WTC11 (cell line): ENCODE data around the gene CELSR1. TPM values are rescaled to one million over a fixed set of nuclear protein-coding genes. Genes with fewer than 3 reads are reported as not detected.

Source experiments
- ATAC-seq: fragments of 200-7000 bp; cut with Tn5 transposase; 2 replicates; pipeline ENCODE4 v1.10.0; 2021; ENCODE audit warnings: mild to moderate bottlenecking, moderate library complexity
- CTCF ChIA-PET: fragments of 300-600 bp; sonication (Branson Sonifier 250); formaldehyde crosslinking; loops from one replicate; lab custom pipeline; 2021; ENCODE audit warnings: antibody characterized with exemption; lab: Charles Lee
- POLR2A ChIA-PET: fragments of 350-600 bp; sonication (Branson Sonifier 250); formaldehyde crosslinking; loops from one replicate; lab custom pipeline; 2021; ENCODE audit warnings: antibody characterized with exemption; lab: Charles Lee
- DNase-seq: peaks from one replicate; pipeline ENCODE4 v3.0.0; 2021; ENCODE audit warnings: low spot score
- H3K27ac Mint-ChIP-seq: 2 replicates; pipeline ENCODE4 v1.8.0; 2021; ENCODE audit warnings: mixed read lengths
- H3K27me3 Mint-ChIP-seq: 2 replicates; pipeline ENCODE4 v1.8.0; 2021; ENCODE audit warnings: low read depth, mild to moderate bottlenecking, moderate library complexity, mixed read lengths
- H3K36me3 Mint-ChIP-seq: 2 replicates; pipeline ENCODE4 v1.8.0; 2021; ENCODE audit warnings: mixed read lengths
- H3K4me1 Mint-ChIP-seq: 2 replicates; pipeline ENCODE4 v1.8.0; 2022; ENCODE audit warnings: mixed read lengths
- H3K4me3 Mint-ChIP-seq: 2 replicates; pipeline ENCODE4 v1.8.0; 2021; ENCODE audit warnings: mild to moderate bottlenecking, moderate library complexity, mixed read lengths
- H3K9me3 Mint-ChIP-seq: 2 replicates; pipeline ENCODE4 v1.8.0; 2021; ENCODE audit warnings: mixed read lengths
- CBFB ChIP-seq: sonication (generic); formaldehyde crosslinking; IDR thresholded peaks from 2 replicates; pipeline ENCODE4 v1.8.1; 2022; ENCODE audit warnings: mild to moderate bottlenecking, low read depth, missing genetic modification reagents
- CREB1 ChIP-seq: sonication (generic); formaldehyde crosslinking; IDR thresholded peaks from 2 replicates; pipeline ENCODE4 v1.8.0; 2023; ENCODE audit warnings: mild to moderate bottlenecking, missing genetic modification reagents
- ESRRA ChIP-seq: sonication (generic); formaldehyde crosslinking; IDR thresholded peaks from 2 replicates; pipeline ENCODE4 v1.8.1; 2022; ENCODE audit warnings: mild to moderate bottlenecking, missing genetic modification reagents, borderline replicate concordance
- FOXP1 ChIP-seq: sonication (generic); formaldehyde crosslinking; IDR thresholded peaks from 2 replicates; pipeline ENCODE4 v1.8.0; 2022; ENCODE audit warnings: missing genetic modification reagents, mild to moderate bottlenecking, moderate library complexity, borderline replicate concordance
- JUN ChIP-seq: sonication (generic); formaldehyde crosslinking; IDR thresholded peaks from 2 replicates; pipeline ENCODE4 v1.8.0; 2023; ENCODE audit warnings: mild to moderate bottlenecking, missing genetic modification reagents
- NFATC4 ChIP-seq: fragments of 250-450 bp; sonication (Bioruptor Pico); IDR thresholded peaks from 2 replicates; pipeline ENCODE4 v1.9.0; 2021; ENCODE audit warnings: mild to moderate bottlenecking
- NR2C2 ChIP-seq: sonication (generic); formaldehyde crosslinking; IDR thresholded peaks from 2 replicates; pipeline ENCODE4 v1.8.0; 2022; ENCODE audit warnings: mild to moderate bottlenecking, missing genetic modification reagents
- NR3C1 ChIP-seq: sonication (generic); formaldehyde crosslinking; conservative IDR thresholded peaks from 2 replicates; pipeline ENCODE4 v1.8.1; 2023; ENCODE audit warnings: low read depth, mild to moderate bottlenecking, missing genetic modification reagents
- OVOL2 ChIP-seq: fragments of 250-450 bp; sonication (Bioruptor Pico); IDR thresholded peaks from 2 replicates; pipeline ENCODE4 v1.9.0; 2021; ENCODE audit warnings: mild to moderate bottlenecking, borderline replicate concordance
- SP1 ChIP-seq: sonication (generic); formaldehyde crosslinking; conservative IDR thresholded peaks from 2 replicates; pipeline ENCODE4 v1.8.1; 2022; ENCODE audit warnings: missing genetic modification reagents
- TCF7 ChIP-seq: sonication (generic); formaldehyde crosslinking; IDR thresholded peaks from 2 replicates; pipeline ENCODE4 v1.8.0; 2022; ENCODE audit warnings: mild to moderate bottlenecking, low read depth, missing genetic modification reagents, moderate library complexity
- ZBTB21 ChIP-seq: sonication (generic); formaldehyde crosslinking; IDR thresholded peaks from 2 replicates; pipeline ENCODE4 v1.8.1; 2023; ENCODE audit warnings: mild to moderate bottlenecking, missing genetic modification reagents, borderline replicate concordance
- ZNF219 ChIP-seq: sonication (generic); formaldehyde crosslinking; IDR thresholded peaks from 2 replicates; pipeline ENCODE4 v1.8.0; 2023; ENCODE audit warnings: missing genetic modification reagents, mild to moderate bottlenecking, borderline replicate concordance
- total RNA-seq: library from RNA; stranded (reverse); gene quantifications from 3 replicates; pipeline ENCODE4 v1.2.3, GENCODE V29; 2021
- TF ChIP-seq, protein P1 (sequence below): sonication (generic); formaldehyde crosslinking; conservative IDR thresholded peaks from 2 replicates; pipeline ENCODE4 v1.8.1; 2022; ENCODE audit warnings: mild to moderate bottlenecking, missing genetic modification reagents
- TF ChIP-seq, protein P2 (sequence below): sonication (generic); formaldehyde crosslinking; conservative IDR thresholded peaks from 2 replicates; pipeline ENCODE4 v1.8.1; 2023; ENCODE audit warnings: mild to moderate bottlenecking, low read depth, missing genetic modification reagents, moderate library complexity
- TF ChIP-seq, protein P3 (sequence below): sonication (generic); formaldehyde crosslinking; IDR thresholded peaks from 2 replicates; pipeline ENCODE4 v1.8.1; 2022; ENCODE audit warnings: mild to moderate bottlenecking, moderate library complexity, missing genetic modification reagents
- TF ChIP-seq, protein P4 (sequence below): sonication (generic); formaldehyde crosslinking; IDR thresholded peaks from 2 replicates; pipeline ENCODE4 v1.8.0; 2022; ENCODE audit warnings: mild to moderate bottlenecking, missing genetic modification reagents
- TF ChIP-seq, protein P5 (sequence below): fragments of 250-450 bp; sonication (Bioruptor Pico); IDR thresholded peaks from 2 replicates; pipeline ENCODE4 v1.9.0; 2021; ENCODE audit warnings: mild to moderate bottlenecking, borderline replicate concordance
- TF ChIP-seq, protein P6 (sequence below): fragments of 250-450 bp; sonication (Bioruptor Pico); IDR thresholded peaks from 2 replicates; pipeline ENCODE4 v1.9.0; 2021; ENCODE audit warnings: mild to moderate bottlenecking
- TF ChIP-seq, protein P7 (sequence below): sonication (generic); formaldehyde crosslinking; IDR thresholded peaks from 2 replicates; pipeline ENCODE4 v1.8.1; 2023; ENCODE audit warnings: mild to moderate bottlenecking, missing genetic modification reagents, moderate library complexity

CELSR1 gene
- total RNA-seq, 1 experiment from 2014 or later, result 16.8 TPM

DNA sequence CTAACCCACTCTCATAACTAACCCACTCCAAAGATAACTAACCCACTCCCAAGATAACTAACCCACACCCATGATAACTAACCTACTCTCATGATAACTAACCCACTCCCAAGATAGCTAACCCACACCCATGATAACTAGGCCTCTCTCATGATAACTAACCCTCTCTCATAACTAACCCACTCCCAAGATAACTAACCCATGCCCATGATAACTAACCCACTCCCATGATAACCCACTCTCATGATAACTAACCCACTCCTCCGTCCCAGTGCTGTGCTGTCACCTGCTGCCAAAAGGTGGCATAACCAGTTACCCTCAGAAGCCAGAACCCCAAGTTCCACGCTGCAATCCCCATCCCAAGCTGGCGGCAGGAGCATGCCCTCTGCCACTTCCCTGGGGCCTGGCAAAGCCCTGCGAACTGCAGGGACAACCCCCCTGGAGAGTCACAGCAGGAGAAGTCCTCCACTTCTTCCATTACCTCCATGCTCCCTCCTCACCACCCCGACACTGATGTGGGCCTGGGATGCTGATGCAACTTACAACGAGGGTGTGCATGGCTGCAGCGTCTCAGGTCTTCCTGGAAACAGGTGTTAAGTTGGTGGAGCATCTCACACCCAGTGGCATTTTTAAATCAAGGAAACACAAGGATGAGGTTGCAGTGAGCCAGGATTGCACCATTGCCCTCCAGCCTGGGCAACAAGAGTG lies 30.8 kb upstream of the CELSR1 start:
- peaks cover 3% of the 10 kb centered on the region; the same call in 1 of the 2 replicates for H3K4me1 Mint-ChIP-seq
- H3K27ac Mint-ChIP-seq, result no peak overlapping the region
- CTCF ChIA-PET, result no interaction called here
- H3K4me3 Mint-ChIP-seq, result no peak overlapping the region
- TF ChIP-seq, protein P1, sequence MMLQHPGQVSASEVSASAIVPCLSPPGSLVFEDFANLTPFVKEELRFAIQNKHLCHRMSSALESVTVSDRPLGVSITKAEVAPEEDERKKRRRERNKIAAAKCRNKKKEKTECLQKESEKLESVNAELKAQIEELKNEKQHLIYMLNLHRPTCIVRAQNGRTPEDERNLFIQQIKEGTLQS, result 0 out of 2 replicates have a peak, but pooled peaks have one; percentile 32
- no peak for TF ChIP-seq CREB1 (CRISPR knock-in tag)
- H3K9me3 Mint-ChIP-seq, result peaks cover 27% of the 10 kb centered on the region
- POLR2A ChIA-PET, result no interaction called here
- H3K36me3 Mint-ChIP-seq, result peaks cover 8% of the 10 kb centered on the region; the same call in 1 of the 2 replicates
- ATAC-seq, result no peak
- peak; percentile 12 for DNase-seq
- peaks cover 5% of the 10 kb centered on the region for H3K27me3 Mint-ChIP-seq

DNA sequence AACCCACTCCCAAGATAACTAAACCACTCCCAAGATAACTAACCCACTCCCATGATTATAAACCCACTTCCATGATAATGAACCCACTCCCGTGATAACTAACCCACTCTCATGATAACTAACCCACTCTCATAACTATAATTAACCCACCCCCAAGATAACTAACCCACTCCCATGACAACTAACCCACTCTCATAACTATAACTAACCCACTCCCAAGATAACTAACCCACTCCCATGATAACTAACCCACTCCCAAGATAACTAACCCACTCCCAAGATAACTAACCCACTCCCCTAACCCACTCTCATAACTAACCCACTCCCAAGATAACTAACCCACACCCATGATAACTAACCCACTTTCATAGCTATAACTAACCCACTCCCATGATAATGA lies 30.1 kb upstream of the CELSR1 start:
- ChIA-PET CTCF (no interaction called here), POLR2A (no interaction called here)
- ATAC-seq (no peak), DNase-seq (no peak)
- Mint-ChIP-seq H3K27ac (no peak overlapping the region), H3K9me3 (peaks cover 27% of the 10 kb centered on the region), H3K4me1 (peaks cover 3% of the 10 kb centered on the region; the same call in 1 of the 2 replicates), H3K4me3 (no peak overlapping the region), H3K27me3 (peaks cover 5% of the 10 kb centered on the region), H3K36me3 (peaks cover 8% of the 10 kb centered on the region; the same call in 1 of the 2 replicates)
- no peak for TF ChIP-seq CBFB (CRISPR knock-in tag)
- no peak for TF ChIP-seq ZNF219
- TF ChIP-seq, protein P2, sequence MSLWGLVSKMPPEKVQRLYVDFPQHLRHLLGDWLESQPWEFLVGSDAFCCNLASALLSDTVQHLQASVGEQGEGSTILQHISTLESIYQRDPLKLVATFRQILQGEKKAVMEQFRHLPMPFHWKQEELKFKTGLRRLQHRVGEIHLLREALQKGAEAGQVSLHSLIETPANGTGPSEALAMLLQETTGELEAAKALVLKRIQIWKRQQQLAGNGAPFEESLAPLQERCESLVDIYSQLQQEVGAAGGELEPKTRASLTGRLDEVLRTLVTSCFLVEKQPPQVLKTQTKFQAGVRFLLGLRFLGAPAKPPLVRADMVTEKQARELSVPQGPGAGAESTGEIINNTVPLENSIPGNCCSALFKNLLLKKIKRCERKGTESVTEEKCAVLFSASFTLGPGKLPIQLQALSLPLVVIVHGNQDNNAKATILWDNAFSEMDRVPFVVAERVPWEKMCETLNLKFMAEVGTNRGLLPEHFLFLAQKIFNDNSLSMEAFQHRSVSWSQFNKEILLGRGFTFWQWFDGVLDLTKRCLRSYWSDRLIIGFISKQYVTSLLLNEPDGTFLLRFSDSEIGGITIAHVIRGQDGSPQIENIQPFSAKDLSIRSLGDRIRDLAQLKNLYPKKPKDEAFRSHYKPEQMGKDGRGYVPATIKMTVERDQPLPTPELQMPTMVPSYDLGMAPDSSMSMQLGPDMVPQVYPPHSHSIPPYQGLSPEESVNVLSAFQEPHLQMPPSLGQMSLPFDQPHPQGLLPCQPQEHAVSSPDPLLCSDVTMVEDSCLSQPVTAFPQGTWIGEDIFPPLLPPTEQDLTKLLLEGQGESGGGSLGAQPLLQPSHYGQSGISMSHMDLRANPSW (CRISPR knock-in tag), result no peak
- no peak for TF ChIP-seq JUN (CRISPR knock-in tag)
- no peak for TF ChIP-seq SP1 (CRISPR knock-in tag)
- TF ChIP-seq, protein P3, sequence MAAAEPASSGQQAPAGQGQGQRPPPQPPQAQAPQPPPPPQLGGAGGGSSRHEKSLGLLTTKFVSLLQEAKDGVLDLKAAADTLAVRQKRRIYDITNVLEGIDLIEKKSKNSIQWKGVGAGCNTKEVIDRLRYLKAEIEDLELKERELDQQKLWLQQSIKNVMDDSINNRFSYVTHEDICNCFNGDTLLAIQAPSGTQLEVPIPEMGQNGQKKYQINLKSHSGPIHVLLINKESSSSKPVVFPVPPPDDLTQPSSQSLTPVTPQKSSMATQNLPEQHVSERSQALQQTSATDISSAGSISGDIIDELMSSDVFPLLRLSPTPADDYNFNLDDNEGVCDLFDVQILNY (CRISPR knock-in tag), result no peak
- no peak for TF ChIP-seq OVOL2 (CRISPR knock-in tag)
- TF ChIP-seq FOXP1, result no peak
- no peak for TF ChIP-seq ZBTB21 (CRISPR knock-in tag)
- TF ChIP-seq, protein P4, sequence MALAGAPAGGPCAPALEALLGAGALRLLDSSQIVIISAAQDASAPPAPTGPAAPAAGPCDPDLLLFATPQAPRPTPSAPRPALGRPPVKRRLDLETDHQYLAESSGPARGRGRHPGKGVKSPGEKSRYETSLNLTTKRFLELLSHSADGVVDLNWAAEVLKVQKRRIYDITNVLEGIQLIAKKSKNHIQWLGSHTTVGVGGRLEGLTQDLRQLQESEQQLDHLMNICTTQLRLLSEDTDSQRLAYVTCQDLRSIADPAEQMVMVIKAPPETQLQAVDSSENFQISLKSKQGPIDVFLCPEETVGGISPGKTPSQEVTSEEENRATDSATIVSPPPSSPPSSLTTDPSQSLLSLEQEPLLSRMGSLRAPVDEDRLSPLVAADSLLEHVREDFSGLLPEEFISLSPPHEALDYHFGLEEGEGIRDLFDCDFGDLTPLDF (CRISPR knock-in tag), result no peak
- TF ChIP-seq TCF7, result no peak
- TF ChIP-seq ESRRA (CRISPR knock-in tag), result no peak
- TF ChIP-seq, protein P5, sequence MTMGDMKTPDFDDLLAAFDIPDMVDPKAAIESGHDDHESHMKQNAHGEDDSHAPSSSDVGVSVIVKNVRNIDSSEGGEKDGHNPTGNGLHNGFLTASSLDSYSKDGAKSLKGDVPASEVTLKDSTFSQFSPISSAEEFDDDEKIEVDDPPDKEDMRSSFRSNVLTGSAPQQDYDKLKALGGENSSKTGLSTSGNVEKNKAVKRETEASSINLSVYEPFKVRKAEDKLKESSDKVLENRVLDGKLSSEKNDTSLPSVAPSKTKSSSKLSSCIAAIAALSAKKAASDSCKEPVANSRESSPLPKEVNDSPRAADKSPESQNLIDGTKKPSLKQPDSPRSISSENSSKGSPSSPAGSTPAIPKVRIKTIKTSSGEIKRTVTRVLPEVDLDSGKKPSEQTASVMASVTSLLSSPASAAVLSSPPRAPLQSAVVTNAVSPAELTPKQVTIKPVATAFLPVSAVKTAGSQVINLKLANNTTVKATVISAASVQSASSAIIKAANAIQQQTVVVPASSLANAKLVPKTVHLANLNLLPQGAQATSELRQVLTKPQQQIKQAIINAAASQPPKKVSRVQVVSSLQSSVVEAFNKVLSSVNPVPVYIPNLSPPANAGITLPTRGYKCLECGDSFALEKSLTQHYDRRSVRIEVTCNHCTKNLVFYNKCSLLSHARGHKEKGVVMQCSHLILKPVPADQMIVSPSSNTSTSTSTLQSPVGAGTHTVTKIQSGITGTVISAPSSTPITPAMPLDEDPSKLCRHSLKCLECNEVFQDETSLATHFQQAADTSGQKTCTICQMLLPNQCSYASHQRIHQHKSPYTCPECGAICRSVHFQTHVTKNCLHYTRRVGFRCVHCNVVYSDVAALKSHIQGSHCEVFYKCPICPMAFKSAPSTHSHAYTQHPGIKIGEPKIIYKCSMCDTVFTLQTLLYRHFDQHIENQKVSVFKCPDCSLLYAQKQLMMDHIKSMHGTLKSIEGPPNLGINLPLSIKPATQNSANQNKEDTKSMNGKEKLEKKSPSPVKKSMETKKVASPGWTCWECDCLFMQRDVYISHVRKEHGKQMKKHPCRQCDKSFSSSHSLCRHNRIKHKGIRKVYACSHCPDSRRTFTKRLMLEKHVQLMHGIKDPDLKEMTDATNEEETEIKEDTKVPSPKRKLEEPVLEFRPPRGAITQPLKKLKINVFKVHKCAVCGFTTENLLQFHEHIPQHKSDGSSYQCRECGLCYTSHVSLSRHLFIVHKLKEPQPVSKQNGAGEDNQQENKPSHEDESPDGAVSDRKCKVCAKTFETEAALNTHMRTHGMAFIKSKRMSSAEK (CRISPR knock-in tag), result no peak
- TF ChIP-seq NR2C2 (CRISPR knock-in tag), result no peak
- TF ChIP-seq, protein P1, result no peak
- TF ChIP-seq, protein P6, sequence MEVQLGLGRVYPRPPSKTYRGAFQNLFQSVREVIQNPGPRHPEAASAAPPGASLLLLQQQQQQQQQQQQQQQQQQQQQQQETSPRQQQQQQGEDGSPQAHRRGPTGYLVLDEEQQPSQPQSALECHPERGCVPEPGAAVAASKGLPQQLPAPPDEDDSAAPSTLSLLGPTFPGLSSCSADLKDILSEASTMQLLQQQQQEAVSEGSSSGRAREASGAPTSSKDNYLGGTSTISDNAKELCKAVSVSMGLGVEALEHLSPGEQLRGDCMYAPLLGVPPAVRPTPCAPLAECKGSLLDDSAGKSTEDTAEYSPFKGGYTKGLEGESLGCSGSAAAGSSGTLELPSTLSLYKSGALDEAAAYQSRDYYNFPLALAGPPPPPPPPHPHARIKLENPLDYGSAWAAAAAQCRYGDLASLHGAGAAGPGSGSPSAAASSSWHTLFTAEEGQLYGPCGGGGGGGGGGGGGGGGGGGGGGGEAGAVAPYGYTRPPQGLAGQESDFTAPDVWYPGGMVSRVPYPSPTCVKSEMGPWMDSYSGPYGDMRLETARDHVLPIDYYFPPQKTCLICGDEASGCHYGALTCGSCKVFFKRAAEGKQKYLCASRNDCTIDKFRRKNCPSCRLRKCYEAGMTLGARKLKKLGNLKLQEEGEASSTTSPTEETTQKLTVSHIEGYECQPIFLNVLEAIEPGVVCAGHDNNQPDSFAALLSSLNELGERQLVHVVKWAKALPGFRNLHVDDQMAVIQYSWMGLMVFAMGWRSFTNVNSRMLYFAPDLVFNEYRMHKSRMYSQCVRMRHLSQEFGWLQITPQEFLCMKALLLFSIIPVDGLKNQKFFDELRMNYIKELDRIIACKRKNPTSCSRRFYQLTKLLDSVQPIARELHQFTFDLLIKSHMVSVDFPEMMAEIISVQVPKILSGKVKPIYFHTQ (CRISPR knock-in tag), result no peak
- TF ChIP-seq NFATC4 (CRISPR knock-in tag), result no peak
- no peak for TF ChIP-seq NR3C1 (CRISPR knock-in tag)
- TF ChIP-seq, protein P7, sequence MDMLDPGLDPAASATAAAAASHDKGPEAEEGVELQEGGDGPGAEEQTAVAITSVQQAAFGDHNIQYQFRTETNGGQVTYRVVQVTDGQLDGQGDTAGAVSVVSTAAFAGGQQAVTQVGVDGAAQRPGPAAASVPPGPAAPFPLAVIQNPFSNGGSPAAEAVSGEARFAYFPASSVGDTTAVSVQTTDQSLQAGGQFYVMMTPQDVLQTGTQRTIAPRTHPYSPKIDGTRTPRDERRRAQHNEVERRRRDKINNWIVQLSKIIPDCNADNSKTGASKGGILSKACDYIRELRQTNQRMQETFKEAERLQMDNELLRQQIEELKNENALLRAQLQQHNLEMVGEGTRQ (CRISPR knock-in tag), result no peak
